ENCODE data around the gene EEIG1. TPM values are rescaled to one million over a fixed set of nuclear protein-coding genes. Genes with fewer than 3 reads are reported as not detected.

Gene EEIG1
- total and polyA plus RNA-seq, 9 of the 15 experiments (the other 6 are each of a cell fraction or from before 2014, with no cell fraction given), result 0.17 to 16.7 (median 3.6) TPM

DNA sequence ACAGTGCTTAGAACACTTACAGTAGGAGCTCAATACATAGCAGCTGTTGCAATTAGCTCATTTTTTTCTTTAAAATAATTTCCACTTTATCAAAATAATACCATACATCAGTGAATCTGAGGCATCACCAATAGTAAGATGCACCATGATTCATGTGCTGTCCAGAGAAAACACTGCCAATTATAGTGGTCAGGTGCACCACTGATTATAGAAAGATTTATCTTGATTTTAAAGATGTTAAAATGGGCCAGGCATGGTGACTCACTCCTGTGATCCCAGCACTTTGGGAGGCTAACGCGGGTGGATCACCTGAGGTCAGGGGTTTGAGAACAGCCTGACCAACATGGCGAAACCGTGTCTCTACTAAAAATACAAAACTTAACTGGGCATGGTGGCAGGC lies 46.9 kb upstream of the EEIG1 start (continued):
- TF ChIP-seq, protein P1, sequence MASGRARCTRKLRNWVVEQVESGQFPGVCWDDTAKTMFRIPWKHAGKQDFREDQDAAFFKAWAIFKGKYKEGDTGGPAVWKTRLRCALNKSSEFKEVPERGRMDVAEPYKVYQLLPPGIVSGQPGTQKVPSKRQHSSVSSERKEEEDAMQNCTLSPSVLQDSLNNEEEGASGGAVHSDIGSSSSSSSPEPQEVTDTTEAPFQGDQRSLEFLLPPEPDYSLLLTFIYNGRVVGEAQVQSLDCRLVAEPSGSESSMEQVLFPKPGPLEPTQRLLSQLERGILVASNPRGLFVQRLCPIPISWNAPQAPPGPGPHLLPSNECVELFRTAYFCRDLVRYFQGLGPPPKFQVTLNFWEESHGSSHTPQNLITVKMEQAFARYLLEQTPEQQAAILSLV (tag; IDR thresholded peaks at IDR 0.05), result no peak
- TF ChIP-seq E2F3 (CRISPR knock-in tag; IDR thresholded peaks at IDR 0.05) (no peak), ZNF583 (CRISPR knock-in tag; IDR thresholded peaks at IDR 0.05) (no peak), MEIS2 (IDR thresholded peaks at IDR 0.05; ENCODE audit: partially characterized antibody) (peak; percentile 74), SPI1 (IDR thresholded peaks at IDR 0.05; ENCODE audit: borderline replicate concordance, low read depth, low read length) (no peak), NR2C2 (CRISPR knock-in tag; IDR thresholded peaks at IDR 0.05) (no peak), NR2C2 (tag; IDR thresholded peaks at IDR 0.05) (no peak), FIP1L1 (IDR thresholded peaks at IDR 0.05; ENCODE audit: low read depth, low read length, poor library complexity, severe bottlenecking) (no peak), FOSL1 (tag; conservative IDR thresholded peaks at IDR 0.05) (peak; percentile 84), ZEB2 (IDR thresholded peaks at IDR 0.05) (0 out of 2 replicates have a peak, but pooled peaks have one; percentile 16), SMARCA5 (IDR thresholded peaks at IDR 0.05) (no peak), NR2C1 (IDR thresholded peaks at IDR 0.05) (no peak), NR2C1 (tag; IDR thresholded peaks at IDR 0.05) (no peak), CREM (IDR thresholded peaks at IDR 0.05; ENCODE audit: low read depth) (no peak), SAFB2 (IDR thresholded peaks at IDR 0.05; ENCODE audit: borderline replicate concordance, low read depth, low read length, severe bottlenecking) (no peak), PHB2 (IDR thresholded peaks at IDR 0.05; ENCODE audit: low read depth) (no peak), MXI1 (IDR thresholded peaks at IDR 0.05; ENCODE audit: low read depth, low read length) (no peak), RCOR1 (IDR thresholded peaks at IDR 0.05; ENCODE audit: borderline replicate concordance in 1 of 2, low read depth in 2 of 2, low read length in 2 of 2) (peak in 1 of 2 experiments; percentile 29; a peak in 1 of 4 replicates), POLR3A (IDR thresholded peaks at IDR 0.05; ENCODE audit: borderline replicate concordance, extremely low read depth, insufficient read depth, insufficient read length) (no peak)
- TF ChIP-seq, protein P2, sequence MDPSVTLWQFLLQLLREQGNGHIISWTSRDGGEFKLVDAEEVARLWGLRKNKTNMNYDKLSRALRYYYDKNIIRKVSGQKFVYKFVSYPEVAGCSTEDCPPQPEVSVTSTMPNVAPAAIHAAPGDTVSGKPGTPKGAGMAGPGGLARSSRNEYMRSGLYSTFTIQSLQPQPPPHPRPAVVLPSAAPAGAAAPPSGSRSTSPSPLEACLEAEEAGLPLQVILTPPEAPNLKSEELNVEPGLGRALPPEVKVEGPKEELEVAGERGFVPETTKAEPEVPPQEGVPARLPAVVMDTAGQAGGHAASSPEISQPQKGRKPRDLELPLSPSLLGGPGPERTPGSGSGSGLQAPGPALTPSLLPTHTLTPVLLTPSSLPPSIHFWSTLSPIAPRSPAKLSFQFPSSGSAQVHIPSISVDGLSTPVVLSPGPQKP (CRISPR knock-in tag; IDR thresholded peaks at IDR 0.05), result no peak
- TF ChIP-seq, protein P3, sequence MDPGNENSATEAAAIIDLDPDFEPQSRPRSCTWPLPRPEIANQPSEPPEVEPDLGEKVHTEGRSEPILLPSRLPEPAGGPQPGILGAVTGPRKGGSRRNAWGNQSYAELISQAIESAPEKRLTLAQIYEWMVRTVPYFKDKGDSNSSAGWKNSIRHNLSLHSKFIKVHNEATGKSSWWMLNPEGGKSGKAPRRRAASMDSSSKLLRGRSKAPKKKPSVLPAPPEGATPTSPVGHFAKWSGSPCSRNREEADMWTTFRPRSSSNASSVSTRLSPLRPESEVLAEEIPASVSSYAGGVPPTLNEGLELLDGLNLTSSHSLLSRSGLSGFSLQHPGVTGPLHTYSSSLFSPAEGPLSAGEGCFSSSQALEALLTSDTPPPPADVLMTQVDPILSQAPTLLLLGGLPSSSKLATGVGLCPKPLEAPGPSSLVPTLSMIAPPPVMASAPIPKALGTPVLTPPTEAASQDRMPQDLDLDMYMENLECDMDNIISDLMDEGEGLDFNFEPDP (CRISPR knock-in tag; IDR thresholded peaks at IDR 0.05), result no peak
- TF ChIP-seq, protein P4, sequence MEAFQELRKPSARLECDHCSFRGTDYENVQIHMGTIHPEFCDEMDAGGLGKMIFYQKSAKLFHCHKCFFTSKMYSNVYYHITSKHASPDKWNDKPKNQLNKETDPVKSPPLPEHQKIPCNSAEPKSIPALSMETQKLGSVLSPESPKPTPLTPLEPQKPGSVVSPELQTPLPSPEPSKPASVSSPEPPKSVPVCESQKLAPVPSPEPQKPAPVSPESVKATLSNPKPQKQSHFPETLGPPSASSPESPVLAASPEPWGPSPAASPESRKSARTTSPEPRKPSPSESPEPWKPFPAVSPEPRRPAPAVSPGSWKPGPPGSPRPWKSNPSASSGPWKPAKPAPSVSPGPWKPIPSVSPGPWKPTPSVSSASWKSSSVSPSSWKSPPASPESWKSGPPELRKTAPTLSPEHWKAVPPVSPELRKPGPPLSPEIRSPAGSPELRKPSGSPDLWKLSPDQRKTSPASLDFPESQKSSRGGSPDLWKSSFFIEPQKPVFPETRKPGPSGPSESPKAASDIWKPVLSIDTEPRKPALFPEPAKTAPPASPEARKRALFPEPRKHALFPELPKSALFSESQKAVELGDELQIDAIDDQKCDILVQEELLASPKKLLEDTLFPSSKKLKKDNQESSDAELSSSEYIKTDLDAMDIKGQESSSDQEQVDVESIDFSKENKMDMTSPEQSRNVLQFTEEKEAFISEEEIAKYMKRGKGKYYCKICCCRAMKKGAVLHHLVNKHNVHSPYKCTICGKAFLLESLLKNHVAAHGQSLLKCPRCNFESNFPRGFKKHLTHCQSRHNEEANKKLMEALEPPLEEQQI (IDR thresholded peaks at IDR 0.05), result no peak

All from K562 (cell line).